ENCODE results near the gene GAGE12F. TPM values are rescaled to one million over a fixed set of nuclear protein-coding genes. Genes with fewer than 3 reads are reported as not detected.
"Not testable (repeated sequence)": the region's sequence is repeated elsewhere in the genome, so short reads cannot be mapped to it uniquely, and the experiment has no call there.

Gene GAGE12F
- total RNA-seq, 6 experiments from 2014 or later = not detected

DNA sequence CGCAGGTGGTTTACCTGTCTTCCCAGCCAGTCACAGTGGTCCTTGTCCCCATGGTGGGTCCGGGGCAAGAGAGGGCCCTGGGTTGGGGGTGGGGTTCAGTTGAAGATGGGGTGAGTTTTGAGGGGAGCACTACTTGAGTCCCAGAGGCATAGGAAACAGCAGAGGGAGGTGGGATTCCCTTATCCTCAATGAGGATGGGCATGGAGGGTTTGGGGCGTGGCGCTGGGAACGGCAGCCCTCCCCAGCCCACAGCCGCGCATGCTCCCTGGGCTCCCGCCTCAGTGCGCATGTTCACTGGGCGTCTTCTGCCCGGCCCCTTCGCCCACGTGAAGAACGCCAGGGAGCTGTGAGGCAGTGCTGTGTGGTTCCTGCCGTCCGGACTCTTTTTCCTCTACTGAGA, 38.1 kb downstream of the GAGE12F start, which contains the start of gene GAGE1:
GAGE1 (plus strand) TSS at position 301 of the 400 bp plus-strand sequence. CDS start 1,155 bp downstream, outside the sequence.
- H3K36me3 ChIP-seq; ATAC-seq; H3K4me1 ChIP-seq; DNase-seq; H3K27ac ChIP-seq; H3K27me3 ChIP-seq; H3K4me3 ChIP-seq; intact Hi-C loops (cut with DNase I); H3K9me3 ChIP-seq: not testable (repeated sequence)
- no CpG with 5 or more reads among the region's 16 CpGs for WGBS (ENCODE audit: insufficient coverage, low coverage, low lambda C conversion rate, missing lambda C conversion rate)

DNA sequence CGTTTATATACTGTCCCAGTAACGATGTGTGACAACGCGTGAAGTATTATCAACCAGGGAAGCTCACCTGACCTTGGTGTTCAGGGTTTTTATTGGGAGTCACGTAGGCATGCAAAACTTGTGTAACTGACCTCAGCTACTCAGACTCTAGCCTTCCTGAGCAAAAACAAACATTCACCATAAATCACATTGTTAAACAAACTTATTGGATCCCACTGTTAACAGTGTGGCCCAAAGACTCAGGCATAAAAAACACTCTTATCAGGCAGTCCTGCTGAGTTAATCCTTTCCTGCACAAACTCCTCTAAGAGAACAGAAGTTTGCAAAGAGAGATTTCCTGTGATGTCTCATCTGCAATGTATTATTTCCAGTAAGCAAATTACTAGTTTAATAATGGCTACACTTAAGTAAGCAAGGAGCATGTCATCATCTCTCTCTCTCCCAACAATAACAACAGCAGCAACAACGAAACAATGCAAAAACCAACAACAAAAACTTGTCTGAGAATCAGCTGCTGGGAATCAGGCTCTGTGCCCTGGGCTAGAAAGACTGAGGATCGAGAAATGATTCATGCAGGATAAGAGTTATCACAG, 50.2 kb downstream of the GAGE12F start:
- Histone ChIP-seq H3K9me3 (no peaks in the 10 kb centered on the region), H3K4me1 (no peaks in the 10 kb centered on the region), H3K36me3 (no peaks in the 10 kb centered on the region), H3K27ac (no peak overlapping the region), H3K27me3 (peaks cover 0 to 7% of the 10 kb centered on the region in 2 donors), H3K4me3 (no peak overlapping the region)
- 29% methylated on average over 7 of the region's 7 CpGs for WGBS (ENCODE audit: insufficient coverage, low coverage, low lambda C conversion rate, missing lambda C conversion rate)
- intact Hi-C loops (cut with DNase I) = no loop called here
- peak in 2 of 4 donors; percentile 46 to 53 for ATAC-seq
- DNase-seq = no peak
- TF ChIP-seq CTCF (IDR thresholded peaks at IDR 0.05) = no peak
- TF ChIP-seq POLR2A (IDR thresholded peaks at IDR 0.05) = no peak

Small RNA genes lying within 50 kb of the gene (small RNA-seq; reads per million reads assigned to genes)
- 0 reads per million in 2 experiments for gene GAGE12B

Other genes starting within 250 kb of the GAGE12F start
- not detected for gene GAGE12J, start 238.8 kb upstream of the GAGE12F start, total RNA-seq
- not detected for gene GAGE13, start 229.3 kb upstream of the GAGE12F start, total RNA-seq
- not detected for gene GAGE12C, start 28.7 kb upstream of the GAGE12F start, total RNA-seq
- not detected for gene GAGE12D, start 19.1 kb upstream of the GAGE12F start, total RNA-seq
- not detected for gene GAGE12E, start 9.6 kb upstream of the GAGE12F start, total RNA-seq
- gene GAGE12G, start 9.6 kb downstream of the GAGE12F start, total RNA-seq = not detected
- gene GAGE12H, start 19.1 kb downstream of the GAGE12F start, total RNA-seq = not detected
- not detected for gene GAGE2A, start 28.7 kb downstream of the GAGE12F start, total RNA-seq
- gene GAGE1, start 38.2 kb downstream of the GAGE12F start, total RNA-seq = not detected
- gene PAGE1, start 135.1 kb downstream of the GAGE12F start, total RNA-seq = not detected